ENCODE results near the gene PLXDC1.

The PLXDC1 gene

DNA sequence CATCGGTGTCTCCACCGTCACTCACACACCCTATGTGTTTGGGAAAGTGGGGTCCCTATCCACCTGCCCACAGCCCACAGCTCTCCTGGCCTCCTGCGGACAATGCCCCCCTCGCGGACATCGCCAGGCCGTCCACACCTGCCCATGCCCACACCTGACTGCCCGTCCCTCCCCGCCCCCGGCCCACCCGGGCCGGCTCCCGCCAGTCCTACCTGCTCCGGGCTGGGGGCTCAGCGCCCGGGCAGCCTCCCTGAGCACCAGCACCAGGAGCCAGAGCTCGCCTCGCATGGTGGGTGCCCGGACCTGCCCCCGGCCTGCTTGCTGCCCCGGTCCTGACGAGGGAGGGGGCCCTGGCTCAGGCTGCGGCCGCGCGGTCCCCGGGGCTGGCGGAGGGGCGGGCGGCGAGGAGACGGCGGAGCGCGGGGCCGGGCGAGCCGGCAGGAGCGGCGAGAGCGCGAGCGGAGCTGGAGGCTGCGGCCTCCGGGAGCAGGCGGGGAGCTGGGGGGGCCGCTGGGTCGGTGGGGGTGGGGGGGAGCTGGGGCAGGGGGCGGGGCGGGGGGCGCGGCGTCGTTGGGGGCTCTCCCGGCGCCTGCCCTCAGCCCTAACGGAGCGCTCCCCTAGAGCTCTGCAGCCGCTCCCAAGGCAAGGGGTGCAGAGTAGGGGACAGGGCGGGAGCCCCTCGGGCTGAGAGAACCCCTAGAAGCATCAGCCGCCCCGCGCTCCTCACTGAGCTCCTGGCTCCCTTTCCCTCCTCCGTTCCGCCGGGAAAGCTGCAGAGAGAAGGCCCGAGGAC lies at the start of gene PLXDC1:
PLXDC1 (minus strand) TSS at position 488 of the 793 bp plus-strand sequence; CDS start at position 288, 200 bp downstream.
- peak within 1 kb of the TSS; percentile 80 for H3K4me3 ChIP-seq (ENCODE audit: low read depth, low read length)
- DNase-seq (ENCODE audit: low read depth): no peak
- TF ChIP-seq, protein P1, sequence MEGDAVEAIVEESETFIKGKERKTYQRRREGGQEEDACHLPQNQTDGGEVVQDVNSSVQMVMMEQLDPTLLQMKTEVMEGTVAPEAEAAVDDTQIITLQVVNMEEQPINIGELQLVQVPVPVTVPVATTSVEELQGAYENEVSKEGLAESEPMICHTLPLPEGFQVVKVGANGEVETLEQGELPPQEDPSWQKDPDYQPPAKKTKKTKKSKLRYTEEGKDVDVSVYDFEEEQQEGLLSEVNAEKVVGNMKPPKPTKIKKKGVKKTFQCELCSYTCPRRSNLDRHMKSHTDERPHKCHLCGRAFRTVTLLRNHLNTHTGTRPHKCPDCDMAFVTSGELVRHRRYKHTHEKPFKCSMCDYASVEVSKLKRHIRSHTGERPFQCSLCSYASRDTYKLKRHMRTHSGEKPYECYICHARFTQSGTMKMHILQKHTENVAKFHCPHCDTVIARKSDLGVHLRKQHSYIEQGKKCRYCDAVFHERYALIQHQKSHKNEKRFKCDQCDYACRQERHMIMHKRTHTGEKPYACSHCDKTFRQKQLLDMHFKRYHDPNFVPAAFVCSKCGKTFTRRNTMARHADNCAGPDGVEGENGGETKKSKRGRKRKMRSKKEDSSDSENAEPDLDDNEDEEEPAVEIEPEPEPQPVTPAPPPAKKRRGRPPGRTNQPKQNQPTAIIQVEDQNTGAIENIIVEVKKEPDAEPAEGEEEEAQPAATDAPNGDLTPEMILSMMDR (IDR thresholded peaks at IDR 0.05; ENCODE audit: control insufficient read depth, extremely low read depth, insufficient read depth): no peak

DNA sequence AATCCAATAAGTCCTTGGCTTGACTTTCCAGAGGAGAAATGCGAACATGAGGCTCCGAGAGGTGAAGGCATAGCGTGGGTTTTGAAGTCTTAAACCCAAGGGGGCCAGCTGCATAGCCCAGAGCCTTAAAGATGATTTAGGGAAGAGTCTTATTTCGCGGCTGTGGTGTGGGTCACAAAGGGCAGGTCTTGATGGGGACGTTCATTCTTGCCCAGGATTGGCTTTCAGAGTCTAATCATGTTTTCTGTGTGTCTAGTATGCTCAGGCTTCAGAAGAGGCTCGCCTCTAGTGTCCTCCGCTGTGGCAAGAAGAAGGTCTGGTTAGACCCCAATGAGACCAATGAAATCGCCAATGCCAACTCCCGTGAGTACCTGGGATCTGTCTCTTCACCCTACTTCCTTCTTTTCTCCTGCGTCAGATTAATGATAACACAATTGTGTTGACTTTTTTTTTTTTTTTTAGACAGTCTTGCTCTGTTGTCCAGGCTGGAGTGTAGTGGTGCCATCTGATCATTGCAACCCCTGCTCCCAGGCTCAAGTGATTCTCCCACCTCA lies 49.6 kb upstream of the PLXDC1 start:
- no peak for DNase-seq (ENCODE audit: low read depth)
- TF ChIP-seq, protein P1 (IDR thresholded peaks at IDR 0.05; ENCODE audit: control insufficient read depth, extremely low read depth, insufficient read depth): no peak
- H3K4me3 ChIP-seq (ENCODE audit: low read depth, low read length): peak overlapping the region; percentile 92

DNA sequence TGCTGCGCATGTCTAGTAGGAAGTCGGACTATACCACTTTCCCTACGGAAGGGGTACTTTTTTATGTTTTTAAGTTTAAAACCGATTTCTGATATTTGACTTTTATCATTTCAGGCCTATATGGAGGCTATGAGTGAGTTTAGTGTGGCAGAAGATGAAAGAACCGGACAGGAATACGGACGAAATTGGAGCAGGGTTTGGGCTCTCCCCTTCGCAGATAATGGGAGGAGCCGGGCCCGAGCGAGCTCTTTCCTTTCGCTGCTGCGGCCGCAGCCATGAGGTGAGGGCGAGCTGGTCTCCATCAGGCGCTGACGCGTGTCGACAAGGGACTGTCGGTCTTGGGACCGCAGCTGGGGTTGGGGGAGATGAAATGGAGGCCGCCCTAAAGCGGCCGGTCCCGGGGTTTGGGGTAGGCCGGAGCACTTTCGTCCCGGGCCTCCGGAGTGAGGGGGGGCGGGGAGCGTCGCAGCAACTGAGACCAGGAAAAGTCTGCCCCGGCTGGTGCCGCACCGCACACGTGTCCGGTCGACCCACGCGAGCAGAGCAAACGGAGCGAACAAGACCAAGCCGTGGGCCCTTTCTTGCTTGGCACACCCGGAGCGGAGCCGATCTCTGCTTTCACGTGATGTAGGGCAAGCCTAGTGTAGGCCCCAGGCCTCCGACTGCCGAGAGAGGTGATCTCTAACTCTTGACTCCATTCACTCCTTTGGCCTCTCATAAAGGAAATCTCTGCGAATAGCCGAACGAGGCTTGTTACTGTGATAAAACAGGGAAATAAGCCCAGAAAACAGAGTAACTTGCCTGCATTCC lies 48.8 kb upstream of the PLXDC1 start, which contains the start of gene RPL19:
RPL19 (plus strand) TSS at position 214 of the 810 bp plus-strand sequence; CDS start at position 276, 62 bp downstream.
- H3K4me3 ChIP-seq (ENCODE audit: low read depth, low read length): peak within 1 kb of the TSS; percentile 92
- TF ChIP-seq, protein P1 (IDR thresholded peaks at IDR 0.05; ENCODE audit: control insufficient read depth, extremely low read depth, insufficient read depth): no peak
- DNase-seq (ENCODE audit: low read depth): no peak

DNA sequence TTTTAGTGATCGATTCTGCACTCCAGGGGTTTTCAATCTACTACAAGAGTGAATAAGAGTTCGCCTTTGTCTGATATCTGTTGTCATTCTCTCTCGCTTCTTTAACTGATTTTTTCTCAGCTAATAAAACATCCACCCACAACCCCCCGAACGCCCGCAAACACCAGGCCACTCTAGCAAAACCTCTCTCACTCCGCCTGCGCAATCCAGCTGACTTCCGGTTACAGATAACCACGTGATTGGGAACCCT lies 48.3 kb upstream of the PLXDC1 start:
- H3K4me3 ChIP-seq (ENCODE audit: low read depth, low read length): peak overlapping the region; percentile 92
- TF ChIP-seq, protein P1 (IDR thresholded peaks at IDR 0.05; ENCODE audit: control insufficient read depth, extremely low read depth, insufficient read depth): no peak
- peak; percentile 88 for DNase-seq (ENCODE audit: low read depth)

DNA sequence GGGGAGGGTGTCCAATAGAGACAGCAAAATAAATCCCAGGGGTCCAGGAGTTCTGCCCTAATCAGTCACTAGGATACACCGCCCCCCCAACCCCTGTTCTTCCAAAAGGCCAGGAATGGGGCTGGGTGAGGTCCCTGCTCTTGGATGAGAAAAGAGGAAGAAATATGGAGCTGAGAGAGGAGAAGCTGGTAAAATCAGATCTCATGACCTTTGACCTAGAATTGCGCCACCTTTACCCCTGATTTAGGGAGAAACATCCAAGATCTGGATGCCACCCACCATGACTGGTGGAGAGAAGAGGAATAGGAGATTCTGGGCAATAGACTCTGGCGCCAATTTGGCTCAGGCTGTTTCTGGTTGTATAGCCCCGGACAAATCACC lies 46.7 kb upstream of the PLXDC1 start:
- TF ChIP-seq, protein P1 (IDR thresholded peaks at IDR 0.05; ENCODE audit: control insufficient read depth, extremely low read depth, insufficient read depth): no peak
- H3K4me3 ChIP-seq (ENCODE audit: low read depth, low read length): no peak overlapping the region

DNA sequence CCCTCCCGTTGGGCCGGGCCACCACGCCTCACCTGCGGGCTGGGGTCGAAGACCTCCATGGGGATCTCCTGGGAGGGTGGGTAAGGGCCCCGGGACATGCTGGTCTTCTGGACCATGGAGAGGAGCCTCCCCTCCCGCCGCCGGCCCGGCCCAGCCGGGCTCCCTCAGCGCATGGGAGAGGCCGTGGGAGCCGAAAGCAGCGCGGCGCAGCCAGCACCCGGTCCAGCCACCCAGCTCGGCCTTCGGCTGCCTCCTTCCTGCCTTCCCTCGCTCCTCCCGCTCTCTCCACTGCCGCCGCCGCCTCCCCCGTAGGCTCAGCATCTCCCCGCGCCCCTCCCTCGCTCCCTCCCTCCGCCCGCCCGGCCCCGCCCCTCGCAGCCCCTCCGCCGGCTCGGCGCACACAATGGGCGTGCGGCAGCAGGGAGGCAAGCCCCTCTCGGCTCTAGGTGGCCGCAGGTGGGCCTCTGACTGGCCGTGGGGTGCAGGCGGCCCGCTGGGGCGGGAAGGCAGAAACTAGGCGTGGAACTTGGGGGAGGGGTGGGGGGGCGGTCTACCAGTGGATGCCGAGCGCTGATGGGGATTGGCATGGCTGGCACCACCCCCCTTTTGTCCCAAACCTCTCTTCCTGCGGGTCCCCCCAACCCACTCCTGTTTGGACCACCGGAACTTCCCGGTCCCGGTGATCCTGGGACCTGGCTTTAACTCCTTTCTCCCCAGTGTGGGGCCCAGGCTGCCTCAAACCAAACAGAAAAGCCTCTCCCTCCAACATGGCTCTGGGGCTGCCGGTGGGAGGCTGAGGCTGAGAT lies 46.1 kb upstream of the PLXDC1 start, which contains the start of gene CACNB1:
CACNB1 (minus strand) TSS at position 290 of the 806 bp plus-strand sequence; CDS start at position 116, 174 bp downstream.
- H3K4me3 ChIP-seq (ENCODE audit: low read depth, low read length): peak within 1 kb of the TSS; percentile 71
- DNase-seq (ENCODE audit: low read depth): no peak
- TF ChIP-seq, protein P1 (IDR thresholded peaks at IDR 0.05; ENCODE audit: control insufficient read depth, extremely low read depth, insufficient read depth): no peak

More for the DNA sequence above, 46.7 kb upstream of the PLXDC1 start:
- DNase-seq (ENCODE audit: low read depth): no peak

All from LNCaP clone FGC (cell line).